ENCODE measurements around the gene TMIE.

Gene TMIE

DNA sequence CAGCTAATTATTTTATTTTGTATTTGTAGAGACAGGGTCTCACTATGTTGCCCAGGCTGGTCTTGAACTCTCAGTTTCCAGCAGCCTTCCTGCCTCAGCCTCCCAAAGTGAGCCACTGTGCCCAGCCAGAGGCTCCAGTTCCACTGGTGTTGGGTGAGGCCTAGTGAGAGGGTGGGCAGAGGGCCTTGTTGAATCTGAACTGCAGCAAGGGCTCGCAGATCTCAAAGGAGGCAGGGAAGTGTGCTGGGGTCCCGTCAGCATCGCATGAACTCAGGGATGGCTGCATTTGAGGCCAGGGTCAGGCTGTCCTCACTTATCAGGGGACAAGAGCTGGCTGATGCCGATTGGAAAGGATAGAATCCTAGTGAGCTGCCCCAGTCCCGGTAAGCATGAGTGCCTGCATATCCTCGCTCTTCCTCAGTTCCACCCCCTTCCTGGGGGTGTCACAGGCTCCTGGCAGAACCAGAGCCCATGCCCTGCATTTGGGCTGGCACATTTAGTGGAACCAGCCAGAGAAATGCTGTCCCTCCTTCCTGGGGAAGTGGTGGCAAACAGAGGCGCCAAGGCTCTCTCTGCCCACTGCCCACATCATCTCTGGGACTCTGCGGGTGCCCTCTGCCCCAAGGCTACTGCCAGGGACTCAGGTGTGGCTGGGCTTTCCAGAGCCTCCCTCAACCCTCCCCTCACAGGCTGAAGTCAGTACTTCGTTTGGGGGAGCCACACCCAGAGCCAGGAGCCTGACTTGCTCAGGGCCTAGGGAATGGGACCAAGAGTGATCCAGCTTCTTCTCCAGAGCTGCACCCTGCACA lies 31.8 kb upstream of the TMIE start:
- DNase-seq: no peak

DNA sequence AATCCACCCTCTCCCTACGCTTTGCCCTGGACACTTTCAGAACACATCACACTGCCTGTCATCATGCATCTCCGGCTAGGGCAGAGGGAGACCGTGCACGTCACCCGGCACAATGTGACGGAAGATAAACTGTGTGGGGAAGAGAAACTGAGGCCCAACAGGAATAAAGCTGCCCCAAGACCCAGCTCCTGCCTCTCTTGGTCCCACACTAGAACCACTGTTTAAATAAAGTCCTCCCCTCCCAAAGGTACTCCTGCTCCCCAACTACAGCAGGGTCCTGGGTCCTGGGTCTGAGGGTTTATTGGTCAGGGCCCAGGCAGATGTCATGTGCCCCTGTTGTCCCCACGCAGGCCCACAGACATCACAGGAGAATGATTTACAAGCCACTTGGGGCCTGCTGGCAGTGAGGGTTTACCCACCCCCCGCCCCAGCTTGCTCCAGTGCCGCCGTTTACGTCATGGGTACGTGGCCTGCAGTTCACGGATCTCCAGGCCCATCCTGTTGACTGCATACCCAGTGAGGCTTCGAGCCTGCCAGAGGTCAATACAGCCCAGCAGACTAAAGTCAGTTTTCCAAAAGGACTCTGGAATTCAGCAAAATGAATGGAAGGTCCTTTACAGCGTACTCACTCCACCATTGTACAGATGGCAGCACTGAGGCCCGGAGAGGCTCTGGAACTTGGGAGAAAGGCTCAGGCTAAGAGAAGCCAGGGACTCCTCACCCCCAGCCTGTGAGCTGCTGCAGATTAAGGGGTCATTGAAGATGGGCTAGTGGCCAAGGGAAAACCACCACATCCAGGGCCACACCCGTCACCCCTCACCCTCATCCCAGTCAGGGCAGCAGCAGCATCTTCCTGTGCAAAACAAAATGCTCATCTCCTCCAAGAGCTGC lies 30.9 kb upstream of the TMIE start:
- DNase-seq: no peak

DNA sequence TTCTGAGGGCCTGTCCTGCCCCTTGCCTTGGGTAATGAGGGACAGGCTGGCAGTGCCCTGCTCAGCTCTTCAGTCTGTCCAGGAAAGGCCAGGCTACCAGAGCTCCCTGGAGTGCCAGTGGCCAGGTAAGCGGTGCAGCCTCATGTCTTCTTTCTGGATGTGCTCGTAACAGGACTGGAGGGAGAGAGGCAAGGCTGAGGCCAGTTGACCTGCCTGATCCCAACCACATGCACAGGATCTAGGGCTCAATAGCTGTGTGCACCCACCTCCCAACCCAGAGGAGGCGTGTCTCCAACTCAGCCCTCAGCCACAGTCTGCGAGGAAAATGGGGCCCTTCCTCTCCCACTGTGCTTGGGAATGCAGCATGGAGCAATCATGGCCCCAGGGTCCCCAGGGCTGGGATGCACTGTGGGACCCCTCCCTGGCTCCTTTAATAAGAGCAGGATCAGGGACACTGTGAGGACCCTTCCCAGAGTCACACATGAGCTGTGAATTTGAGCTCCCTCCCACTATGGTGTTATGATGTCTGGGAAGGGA lies 30.2 kb upstream of the TMIE start:
- no peak for DNase-seq

DNA sequence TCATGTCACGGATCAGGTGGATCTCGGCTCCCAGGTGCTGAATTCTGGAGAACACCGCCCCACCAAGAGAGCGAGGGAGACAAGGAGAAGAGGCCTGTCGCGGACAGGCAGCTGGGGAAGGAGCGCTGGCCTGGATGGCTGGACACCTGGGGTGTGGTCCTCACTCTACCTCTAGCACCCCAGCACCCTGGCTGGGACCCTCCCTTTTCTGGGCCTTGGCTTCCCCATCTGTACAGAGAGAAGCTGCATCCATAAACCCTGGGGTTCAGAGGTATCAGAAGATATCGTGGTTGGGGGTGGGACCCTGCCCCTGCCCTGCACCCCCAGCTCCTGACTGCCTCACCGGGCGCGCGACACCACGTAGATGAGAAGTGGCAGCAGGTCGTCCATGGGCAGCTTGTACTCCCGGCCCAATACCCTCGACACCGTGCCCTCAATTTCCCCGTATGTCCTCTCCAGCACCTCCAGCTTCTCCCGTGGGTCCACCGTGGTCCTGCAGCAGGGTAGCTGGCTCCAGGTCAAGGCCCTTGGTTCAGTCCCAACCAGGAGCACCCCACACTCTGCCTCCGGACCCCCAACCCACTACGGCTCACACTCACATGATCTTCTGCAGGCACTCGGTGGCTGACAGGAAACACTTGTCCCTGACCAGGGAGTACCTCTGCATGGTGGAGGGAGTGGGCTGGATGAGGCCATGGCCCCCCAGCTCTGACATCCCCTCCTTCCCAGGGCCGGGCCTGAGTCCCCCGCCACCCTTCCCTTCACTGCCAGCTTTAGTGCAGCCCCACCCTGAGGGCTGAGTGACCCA lies 29.4 kb upstream of the TMIE start:
- DNase-seq: no peak

DNA sequence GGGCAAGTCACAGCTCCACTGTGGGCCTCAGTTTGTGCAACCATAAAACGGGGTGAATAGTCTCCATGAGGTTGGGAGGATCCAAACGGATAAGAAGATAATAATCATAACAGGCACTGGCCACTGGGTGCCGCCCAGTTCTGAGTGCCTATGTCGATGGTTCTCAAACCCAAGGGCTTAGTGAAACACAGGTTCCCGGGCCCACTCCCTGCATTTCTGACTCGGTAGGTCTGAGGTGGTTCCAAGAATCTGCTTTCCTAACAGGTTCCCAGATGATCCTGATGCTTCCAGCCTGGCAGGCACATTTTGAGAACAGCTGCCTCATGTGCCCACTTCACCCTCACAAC lies 28.9 kb upstream of the TMIE start:
- no peak for DNase-seq

DNA sequence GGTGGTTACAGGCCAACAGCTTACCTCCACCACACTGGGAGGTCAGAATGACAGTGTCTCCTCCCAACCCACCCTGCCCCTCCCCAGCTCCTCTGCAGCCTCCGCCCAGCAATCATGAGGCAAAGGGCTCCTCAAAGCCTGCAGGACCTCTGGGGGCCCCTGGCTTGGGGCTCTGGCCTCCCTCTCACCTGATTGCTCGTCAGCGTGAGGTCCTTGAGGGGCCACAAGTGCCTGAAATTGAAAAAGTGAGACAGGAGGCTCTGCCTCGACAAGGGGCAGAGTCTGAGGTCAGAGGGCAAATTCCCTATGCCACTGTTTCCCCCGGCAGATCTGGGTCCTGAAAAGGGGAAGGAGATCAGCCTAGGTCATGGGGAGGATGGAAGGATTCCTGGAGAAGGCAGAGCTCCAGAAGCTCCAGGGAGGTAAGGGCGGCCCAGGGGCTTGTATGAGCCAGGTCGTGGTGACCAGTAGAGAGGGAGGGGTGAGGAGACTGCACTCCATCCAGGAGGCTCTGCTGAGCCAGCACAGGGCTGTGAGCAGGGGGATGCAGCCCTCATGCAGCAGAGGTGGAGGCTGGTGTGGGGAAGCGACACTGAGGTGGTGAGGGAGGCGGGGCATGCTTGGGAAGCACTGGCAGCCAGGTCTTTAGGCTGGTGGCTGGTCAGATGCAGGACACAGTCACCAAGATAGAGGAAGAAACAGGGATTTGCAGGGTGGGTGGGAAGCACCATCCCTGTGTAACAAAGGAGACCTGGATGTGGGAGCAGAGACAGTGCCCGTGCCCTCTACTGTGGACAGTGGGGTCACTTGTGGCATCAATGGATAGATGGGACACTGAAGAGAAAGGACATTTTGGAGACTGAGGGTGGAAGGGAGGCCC lies 27.8 kb upstream of the TMIE start:
- DNase-seq: no peak

DNA sequence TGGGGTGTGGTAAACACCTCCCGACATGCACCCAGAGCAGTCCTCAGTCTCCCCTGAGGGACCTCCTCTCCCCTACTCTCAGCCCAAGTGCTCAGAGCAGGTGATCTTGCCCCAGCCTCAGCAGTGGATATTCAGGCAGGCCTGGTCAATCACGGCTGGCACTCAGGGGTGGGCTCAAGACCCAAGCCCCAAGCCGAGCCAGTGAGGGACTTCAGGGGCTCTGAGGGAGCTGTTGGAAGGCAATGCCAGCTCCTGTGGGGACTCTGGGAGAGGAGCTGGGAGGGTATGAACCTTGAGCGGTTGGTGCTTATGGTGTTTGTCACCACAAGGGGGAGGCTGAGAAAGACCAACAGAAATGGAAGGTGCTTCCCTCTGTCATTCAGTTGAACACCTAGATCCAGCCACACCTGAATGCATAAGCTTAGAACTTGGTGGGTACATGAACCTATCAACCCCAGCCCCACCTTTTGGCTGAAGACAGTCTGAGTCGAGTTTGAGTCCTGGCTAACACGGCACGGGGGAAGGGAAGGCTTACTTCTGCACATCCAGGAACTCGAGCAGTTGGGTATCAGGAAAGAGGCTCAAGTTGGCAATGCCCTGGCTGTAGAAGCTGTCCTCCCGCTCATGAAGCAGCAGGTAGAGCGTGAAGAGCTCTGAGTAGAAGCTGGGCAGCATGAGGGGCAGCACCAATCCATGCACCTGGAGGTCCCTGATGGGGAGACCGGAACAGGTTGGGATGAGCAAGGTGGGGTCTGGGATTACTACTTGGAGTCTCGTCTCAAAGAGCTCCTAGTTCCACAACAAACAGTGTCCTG lies 27.0 kb upstream of the TMIE start:
- peak; percentile 6 for DNase-seq

DNA sequence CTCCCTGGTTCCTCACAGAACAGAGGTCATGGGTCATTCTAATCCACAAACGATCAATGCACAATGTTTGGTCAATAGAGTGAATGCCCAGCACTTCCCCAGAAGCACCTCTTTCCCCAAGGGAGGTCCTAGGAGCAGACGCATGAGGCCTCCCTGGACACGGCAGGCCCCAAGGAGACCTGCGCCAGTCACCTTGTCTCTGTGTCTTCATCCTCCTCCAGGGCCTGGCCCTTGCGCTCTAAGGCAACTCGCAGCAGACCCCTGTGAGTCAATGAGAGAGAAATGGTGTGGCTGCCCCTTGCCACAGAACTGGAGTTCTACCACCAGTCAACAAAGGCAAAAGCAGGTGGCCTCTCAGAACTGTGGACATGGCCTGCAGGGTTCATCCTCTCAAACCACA lies 25.8 kb upstream of the TMIE start:
- DNase-seq: no peak

DNA sequence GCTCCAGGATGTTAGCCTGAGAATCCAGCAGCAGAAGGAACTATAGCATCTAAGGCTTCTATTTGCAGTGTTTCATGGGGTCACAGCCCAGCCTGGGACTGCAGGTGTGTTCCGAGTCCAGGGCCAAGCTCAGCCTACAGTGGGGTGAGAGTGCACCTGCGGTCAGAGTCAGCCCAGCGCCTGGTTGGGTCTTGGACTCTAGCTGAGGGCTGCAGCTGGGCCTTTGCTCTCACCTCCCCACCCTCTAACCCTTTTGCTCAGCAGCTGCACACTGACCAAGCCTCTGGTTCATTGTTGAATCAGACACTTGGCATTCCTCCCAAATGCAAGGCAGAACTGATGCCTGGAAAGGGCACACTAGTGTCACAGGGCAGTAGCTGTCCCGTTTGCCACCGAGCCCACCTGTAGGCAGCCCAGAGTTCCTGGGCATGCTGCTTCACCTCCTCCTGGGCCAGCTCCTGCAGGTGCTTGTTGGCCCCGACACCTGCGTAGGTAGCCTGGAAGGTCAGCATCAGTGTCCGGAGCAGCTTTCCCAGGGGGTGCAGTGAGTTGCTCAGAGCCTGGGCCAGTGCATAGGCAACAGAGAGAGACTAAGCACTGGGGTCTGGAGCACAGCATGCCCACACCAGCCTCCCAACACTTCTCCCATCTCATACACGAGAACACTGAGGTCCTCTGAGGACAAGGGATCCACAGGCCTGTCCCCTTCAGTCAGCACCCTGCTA lies 25.2 kb upstream of the TMIE start:
- no peak for DNase-seq

DNA sequence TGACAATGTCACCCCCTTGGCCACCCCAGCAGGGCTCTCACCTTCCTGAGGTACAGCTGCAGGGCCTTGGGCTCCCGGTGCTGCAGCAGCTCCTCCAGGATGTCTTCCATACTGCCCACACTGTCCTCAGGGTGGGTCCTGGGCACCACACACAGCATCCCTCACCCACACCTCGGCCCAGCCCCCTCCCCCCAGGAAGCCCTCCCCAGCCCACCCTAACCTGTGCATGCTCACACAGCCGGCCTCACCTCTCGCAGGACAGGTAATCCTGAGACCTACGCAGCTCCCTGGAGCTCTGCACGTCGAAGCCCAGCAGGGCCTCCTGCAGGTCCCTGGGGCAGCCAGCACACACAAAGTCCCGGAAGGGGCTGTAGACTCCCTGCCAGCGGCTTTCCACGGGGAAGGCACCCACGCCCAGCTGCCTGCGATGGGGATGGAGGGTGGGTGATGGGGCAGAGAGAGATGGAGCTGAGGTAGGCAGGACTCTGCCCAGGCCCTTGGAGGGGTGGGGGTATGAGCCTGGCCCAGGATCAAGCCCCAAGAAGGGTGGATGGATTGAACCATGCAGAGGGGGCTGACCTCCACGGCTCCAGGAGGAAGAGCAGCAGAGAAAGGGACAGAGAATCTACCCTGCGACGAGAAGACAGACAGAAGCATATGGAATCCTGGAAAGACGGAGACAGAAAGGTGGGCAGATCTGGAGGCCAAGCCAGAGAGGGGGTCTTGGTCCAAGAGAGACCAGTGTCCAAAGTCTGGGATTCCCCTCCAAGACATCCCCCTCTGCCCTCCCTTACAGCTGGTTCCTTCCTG lies 24.4 kb upstream of the TMIE start:
- no peak for DNase-seq

DNA sequence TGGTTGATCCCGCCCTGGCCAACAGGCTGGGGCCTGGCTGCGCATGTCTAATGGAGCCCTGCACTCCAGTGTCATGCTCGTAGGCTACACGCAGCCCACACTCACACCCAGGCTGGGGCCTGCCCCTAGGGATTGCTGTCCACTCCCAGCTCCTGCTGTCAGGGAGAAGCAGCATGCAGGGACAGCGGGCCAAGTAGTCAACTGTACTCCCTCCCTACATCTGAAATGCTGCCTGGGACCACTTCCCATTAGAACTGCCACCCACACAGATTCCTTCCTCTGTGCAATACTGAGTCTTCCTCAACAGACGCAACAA lies 23.8 kb upstream of the TMIE start:
- DNase-seq: no peak

DNA sequence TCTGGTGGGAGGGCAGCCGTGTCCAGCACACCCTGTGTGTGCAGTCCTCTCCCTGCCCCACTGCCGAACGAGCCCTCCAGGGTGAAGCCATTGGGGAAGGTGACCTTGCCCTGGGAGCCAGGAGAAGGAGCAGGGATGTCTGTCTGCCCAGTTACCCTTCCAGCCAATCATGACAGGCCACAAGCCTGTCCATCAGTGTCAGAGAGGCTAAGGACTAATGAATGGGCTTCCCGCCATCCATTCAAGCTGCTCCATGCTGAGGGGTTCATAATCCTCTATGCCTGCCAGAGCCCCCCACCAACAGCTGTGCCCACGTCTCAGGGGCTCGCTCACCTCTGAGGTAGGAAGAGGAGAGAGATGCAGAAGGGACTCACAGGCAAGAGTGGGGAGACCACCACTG lies 22.9 kb upstream of the TMIE start:
- DNase-seq: no peak

DNA sequence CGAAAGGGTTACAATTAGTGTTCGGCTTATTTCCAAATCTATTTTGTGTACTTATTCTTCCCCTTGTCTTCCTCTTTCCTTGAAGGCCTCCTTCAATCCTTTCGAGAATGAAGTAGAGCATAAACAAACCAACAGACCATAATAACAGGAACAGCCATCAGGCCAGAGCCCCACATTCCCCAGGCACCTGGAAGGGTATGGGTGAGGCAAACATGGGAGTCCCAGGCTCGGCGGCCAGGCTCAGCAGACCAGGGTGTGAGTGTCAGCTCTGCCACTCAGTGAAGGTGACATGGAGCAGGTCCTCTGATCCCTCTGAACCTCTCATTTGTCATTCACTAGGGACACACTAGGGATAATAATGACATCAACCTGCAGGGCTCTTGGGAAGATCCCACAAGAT lies 21.5 kb upstream of the TMIE start:
- no peak for DNase-seq

DNA sequence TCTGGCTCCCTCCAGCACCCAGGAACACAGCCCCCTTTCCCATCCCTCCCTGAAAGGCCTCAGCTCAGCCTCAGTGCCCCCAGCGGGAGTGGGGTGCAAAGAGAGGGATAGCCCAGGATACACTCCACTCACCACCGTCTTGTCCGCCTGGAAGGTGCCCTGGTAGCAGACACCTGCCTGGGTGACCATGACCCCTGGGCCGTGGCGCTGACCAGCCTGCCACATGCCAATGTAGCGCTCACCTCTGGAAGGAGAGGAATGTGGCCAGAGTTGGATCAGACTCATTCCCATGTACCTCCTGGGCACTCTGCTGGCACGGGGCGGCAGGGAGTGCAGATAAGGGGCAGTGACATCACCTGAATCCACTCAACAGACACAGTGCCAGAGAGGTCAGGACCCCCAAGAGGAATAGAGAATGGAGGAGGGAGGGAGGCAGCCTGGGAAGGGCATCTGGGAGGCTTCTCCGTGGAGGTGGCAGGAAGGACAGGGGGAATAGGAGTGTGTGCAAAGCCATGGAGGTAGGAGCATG lies 20.8 kb upstream of the TMIE start:
- DNase-seq: no peak

DNA sequence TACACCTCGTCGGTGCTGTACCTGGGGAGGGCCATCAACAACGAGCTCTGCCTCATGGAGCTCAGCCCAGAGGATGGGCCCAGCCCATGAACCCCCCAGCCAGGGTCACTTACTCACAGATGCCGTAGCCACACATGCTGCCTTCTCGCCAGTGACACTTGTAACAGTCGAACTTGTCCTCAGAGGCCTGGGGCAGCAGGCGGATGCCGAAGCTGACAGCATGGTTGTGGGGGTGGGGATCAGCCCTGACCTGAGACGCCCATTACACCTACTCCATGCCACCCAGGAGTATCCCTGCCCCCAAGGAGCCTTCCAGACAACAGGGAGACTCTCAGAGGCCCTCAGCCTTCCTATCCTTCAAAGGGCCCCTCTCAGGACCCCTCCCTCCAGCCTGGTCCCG lies 19.8 kb upstream of the TMIE start:
- no peak for DNase-seq

DNA sequence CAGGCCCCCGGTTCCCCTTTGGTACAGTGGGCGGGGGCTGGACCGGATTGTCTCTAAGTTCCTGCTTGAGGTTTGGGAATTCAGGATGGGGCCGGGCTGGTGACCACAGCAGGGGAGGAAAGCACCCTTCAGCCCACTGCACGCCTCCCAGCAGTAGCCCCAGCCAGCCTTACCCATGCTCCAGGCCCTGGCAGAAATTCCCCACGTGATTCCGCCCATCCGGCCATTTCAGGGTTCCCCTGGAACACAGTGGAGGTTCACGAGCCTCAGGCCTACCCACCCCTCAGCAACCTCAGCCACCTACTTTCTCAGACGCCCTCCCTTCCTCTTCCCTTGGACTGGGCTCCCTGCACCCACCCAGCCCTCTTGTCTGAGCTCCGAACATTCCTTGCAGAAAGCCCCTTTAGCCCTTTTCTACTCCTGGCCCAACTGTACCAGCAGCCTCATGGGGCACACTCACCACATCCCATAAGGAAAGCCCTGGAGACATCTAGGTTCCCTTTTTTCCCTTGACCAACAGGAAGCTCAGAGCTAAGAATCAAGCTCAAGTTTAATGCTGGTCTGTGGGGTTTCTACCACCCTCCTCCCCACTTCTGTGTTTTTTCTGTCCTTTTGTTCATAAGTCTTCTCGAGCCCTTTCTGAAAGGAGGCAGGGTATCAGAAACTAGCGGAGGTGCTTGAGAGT lies 19.2 kb upstream of the TMIE start:
- DNase-seq: no peak

DNA sequence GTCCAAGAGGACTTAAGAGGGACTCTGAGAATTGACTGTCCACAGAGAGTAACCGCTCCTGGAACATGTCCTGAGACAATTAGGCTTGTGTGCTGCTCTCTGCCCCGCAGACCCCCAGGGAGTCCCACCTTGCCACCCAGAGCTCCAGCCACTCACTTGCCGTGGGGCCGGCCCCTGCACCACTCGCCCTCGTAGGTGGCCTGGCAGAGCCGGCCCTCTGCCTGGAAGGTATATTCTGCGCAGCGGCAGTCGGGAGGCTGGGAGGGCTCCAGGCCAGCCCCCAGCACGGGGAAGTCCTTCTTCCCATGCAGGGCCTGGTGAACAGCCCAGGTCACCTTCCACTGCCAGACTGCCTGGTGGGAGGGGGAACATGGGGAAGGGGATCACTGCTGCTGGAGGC lies 18.2 kb upstream of the TMIE start:
- DNase-seq: no peak

DNA sequence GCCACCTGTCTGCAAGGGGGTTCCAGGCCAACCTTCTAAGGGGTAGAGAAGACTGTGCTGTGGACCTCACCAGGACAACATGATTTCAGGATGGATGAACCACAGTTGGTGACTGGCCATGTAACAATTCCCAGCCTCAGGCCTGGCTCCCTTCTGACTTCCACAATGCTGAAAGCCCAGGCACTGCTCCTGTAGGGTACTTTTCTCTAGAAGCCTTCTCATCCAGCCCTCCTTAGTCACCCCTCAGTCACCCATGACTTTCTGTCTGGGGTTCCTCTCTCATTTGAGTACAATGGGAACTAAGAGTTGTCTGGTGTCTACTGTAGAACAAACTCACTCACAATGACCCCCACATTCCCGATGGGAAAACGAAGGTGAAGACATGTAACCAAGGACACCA lies 16.3 kb upstream of the TMIE start:
- DNase-seq: no peak

DNA sequence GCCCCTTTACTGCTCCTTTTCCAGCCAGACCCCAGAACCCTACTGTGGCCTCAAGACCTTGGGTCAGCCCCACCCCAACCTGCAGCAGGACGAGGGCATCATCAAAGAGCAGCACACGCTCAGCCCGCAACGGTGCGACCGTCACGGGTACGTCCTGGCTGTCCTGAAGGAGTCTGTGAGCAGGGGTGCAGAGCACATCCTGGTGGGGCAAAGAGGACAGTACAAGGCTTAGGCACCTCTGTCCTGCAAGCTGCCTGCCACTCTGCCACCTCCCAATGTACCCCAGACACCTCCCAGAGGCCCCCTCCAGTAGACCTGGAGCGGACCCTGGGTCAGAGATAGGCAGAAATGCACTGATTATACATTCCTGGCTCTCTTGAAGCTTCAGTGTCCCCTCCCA lies 15.7 kb upstream of the TMIE start:
- DNase-seq: no peak

All from NCI-H82 (cell line).